A673 (cell line): ENCODE measurements around the gene E2F1. TPM values are rescaled to one million over a fixed set of nuclear protein-coding genes. Genes with fewer than 3 reads are reported as not detected.

Experiments used
- BruUV-seq: library from RNA; stranded (reverse); fragments of 400-500 nt; replicated peaks from 2 replicates; lab custom pipeline; 2021; lab: Mats Ljungman, UMichigan
- CTCF ChIA-PET: fragments of 300-600 bp; sonication (Branson Sonifier 250); formaldehyde crosslinking; loops from one replicate; lab custom pipeline; 2022; ENCODE audit warnings: antibody characterized with exemption; lab: Charles Lee
- POLR2A ChIA-PET: fragments of 300-600 bp; sonication (Branson Sonifier 250); formaldehyde crosslinking; loops from one replicate; lab custom pipeline; 2022; ENCODE audit warnings: antibody characterized with exemption; ENCODE audit not compliant: low non-redundant PET; lab: Charles Lee
- DNase-seq: peaks from one replicate; pipeline ENCODE4 v3.0.0-alpha.2; 2015; ENCODE audit warnings: low spot score
- H3K27ac ChIP-seq: fragments of 200-600 bp; sonication (generic); 2 replicates; pipeline ENCODE4 v1.5.1; 2016; ENCODE audit warnings: mixed run types, low read depth, mild to moderate bottlenecking, mixed read lengths, antibody characterized with exemption, low read length; ENCODE audit not compliant: poor library complexity, severe bottlenecking
- H3K27me3 ChIP-seq: fragments of 200-600 bp; sonication (generic); replicated peaks from 2 replicates; pipeline ENCODE4 v1.6.1; 2017; ENCODE audit warnings: mixed run types, low read depth, mild to moderate bottlenecking, mixed read lengths, antibody characterized with exemption, low read length; ENCODE audit not compliant: insufficient read depth, poor library complexity
- H3K36me3 ChIP-seq: fragments of 200-600 bp; sonication (generic); 2 replicates; pipeline ENCODE4 v1.6.1; 2016; ENCODE audit warnings: mixed run types, mild to moderate bottlenecking, mixed read lengths, antibody characterized with exemption, low read length; ENCODE audit not compliant: insufficient read depth, poor library complexity, severe bottlenecking
- H3K4me1 ChIP-seq: fragments of 200-600 bp; sonication (generic); 2 replicates; pipeline ENCODE4 v1.6.1; 2017; ENCODE audit warnings: mixed run types, mild to moderate bottlenecking, mixed read lengths, antibody characterized with exemption, low read length; ENCODE audit not compliant: insufficient read depth, poor library complexity, severe bottlenecking
- H3K4me3 ChIP-seq: fragments of 200-600 bp; sonication (generic); 2 replicates; pipeline ENCODE4 v1.5.1; 2016; ENCODE audit warnings: low read depth, mixed run types, mild to moderate bottlenecking, mixed read lengths, low read length; ENCODE audit not compliant: poor library complexity, severe bottlenecking
- H3K9me3 ChIP-seq: fragments of 200-600 bp; sonication (generic); 2 replicates; pipeline ENCODE4 v1.6.1; 2016; ENCODE audit warnings: mixed run types, low read depth, mild to moderate bottlenecking, mixed read lengths, antibody characterized with exemption, low read length; ENCODE audit not compliant: poor library complexity, severe bottlenecking
- EZH2 ChIP-seq: fragments of 200-600 bp; sonication (generic); IDR thresholded peaks from 2 replicates; pipeline ENCODE4 v1.6.1; 2017; ENCODE audit warnings: borderline replicate concordance, low read depth, mild to moderate bottlenecking, mixed read lengths, antibody characterized with exemption, low read length; ENCODE audit not compliant: poor library complexity, severe bottlenecking
- intact Hi-C: fragments of 100-400 bp; cut with micrococcal nuclease; formaldehyde crosslinking; loops from one replicate; pipeline ENCODE4 v1.10.0; 2022; ENCODE audit not compliant: unreplicated experiment
- total RNA-seq: library from RNA; stranded (reverse); gene quantifications from 2 replicates; pipeline ENCODE4 v1.2.3, GENCODE V29; 2021
- TF ChIP-seq, protein P1 (sequence below): fragments of 300-800, 200-600 bp; sonication (generic); conservative IDR thresholded peaks from 2 replicates; pipeline ENCODE4 v1.5.1; 2017; ENCODE audit warnings: low read depth, mild to moderate bottlenecking, antibody characterized with exemption, low read length, moderate library complexity, mixed read lengths

Gene E2F1
- total RNA-seq, 1 experiment from 2014 or later = 86.0 TPM

- ChIA-PET POLR2A (no interaction called here), CTCF (interaction anchor here (0.7 kb wide), 1 partner anchor 8 kb away, joined by 6 read pairs; no protein-coding TSS in a partner anchor)
- BruUV-seq = no TSS peak
- no peak for DNase-seq
- no peaks in the 10 kb centered on the region for H3K27me3 ChIP-seq
- no peaks in the 10 kb centered on the region for H3K9me3 ChIP-seq
- no peaks in the 10 kb centered on the region for H3K36me3 ChIP-seq
- intact Hi-C loops = no loop called here
- TF ChIP-seq EZH2 = no peak
- TF ChIP-seq, protein P1, sequence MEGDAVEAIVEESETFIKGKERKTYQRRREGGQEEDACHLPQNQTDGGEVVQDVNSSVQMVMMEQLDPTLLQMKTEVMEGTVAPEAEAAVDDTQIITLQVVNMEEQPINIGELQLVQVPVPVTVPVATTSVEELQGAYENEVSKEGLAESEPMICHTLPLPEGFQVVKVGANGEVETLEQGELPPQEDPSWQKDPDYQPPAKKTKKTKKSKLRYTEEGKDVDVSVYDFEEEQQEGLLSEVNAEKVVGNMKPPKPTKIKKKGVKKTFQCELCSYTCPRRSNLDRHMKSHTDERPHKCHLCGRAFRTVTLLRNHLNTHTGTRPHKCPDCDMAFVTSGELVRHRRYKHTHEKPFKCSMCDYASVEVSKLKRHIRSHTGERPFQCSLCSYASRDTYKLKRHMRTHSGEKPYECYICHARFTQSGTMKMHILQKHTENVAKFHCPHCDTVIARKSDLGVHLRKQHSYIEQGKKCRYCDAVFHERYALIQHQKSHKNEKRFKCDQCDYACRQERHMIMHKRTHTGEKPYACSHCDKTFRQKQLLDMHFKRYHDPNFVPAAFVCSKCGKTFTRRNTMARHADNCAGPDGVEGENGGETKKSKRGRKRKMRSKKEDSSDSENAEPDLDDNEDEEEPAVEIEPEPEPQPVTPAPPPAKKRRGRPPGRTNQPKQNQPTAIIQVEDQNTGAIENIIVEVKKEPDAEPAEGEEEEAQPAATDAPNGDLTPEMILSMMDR = no peak
- no peak overlapping the region for H3K4me3 ChIP-seq
- H3K27ac ChIP-seq = no peak overlapping the region
- peaks cover 4% of the 10 kb centered on the region for H3K4me1 ChIP-seq
Measured at GRCh38 chr20:33721391-33722140, 35.4 kb upstream of the E2F1 start.

DNA sequence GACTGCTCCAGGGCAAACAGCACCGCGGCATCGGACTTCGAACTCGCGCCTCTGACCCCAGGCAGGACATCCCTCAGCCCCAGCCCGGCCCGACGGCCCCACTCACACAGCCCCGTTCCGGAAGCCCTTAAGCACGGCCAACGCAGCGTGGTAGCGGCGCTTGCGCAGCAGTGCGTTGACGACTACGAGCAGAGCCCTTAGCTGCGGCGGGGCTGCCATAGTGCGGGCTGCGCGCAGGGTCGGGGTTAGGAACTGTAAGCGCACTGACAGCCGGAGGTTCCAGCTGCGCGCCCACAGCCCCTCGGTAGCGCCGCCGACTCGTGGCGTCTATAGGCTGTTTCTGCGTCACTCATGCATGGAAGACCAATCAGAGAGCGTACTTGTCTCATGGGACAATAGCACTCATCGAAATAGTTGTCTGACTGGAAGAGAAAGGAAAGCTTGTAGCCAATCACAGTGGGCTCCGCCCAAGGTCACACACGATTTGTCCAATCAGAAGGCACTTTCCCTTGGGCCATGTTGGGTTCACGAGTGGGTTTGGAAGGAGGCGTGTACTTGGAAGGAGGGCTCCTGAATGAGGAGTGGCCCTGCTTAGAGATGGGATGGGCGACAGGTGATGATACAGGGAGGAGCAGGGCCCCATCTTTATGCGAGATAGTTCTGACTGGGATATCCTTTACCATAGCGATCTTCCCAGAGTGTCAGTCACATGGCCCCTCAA lies 34.0 kb upstream of the E2F1 start, which contains the start of gene PXMP4:
PXMP4 (minus strand) TSS at position 322 of the 721 bp plus-strand sequence; CDS start at position 219, 103 bp downstream.
- H3K27ac ChIP-seq = peak within 1 kb of the TSS; percentile 32
- CTCF ChIA-PET = interaction anchor here (0.6 to 0.7 kb wide), 2 partner anchors 35 to 280 kb away, joined by 3 to 4 read pairs; no protein-coding TSS in a partner anchor

More for the DNA sequence above, 34.0 kb upstream of the E2F1 start, which contains the start of gene PXMP4:
- intact Hi-C loops = no loop called here
- no peak for TF ChIP-seq EZH2
- TF ChIP-seq, protein P1 = no peak
- Histone ChIP-seq H3K4me3 (peak within 1 kb of the TSS; percentile 82), H3K27me3 (no peaks in the 10 kb centered on the region), H3K36me3 (no peaks in the 10 kb centered on the region), H3K4me1 (peaks cover 4% of the 10 kb centered on the region), H3K9me3 (no peaks in the 10 kb centered on the region)
- peak; percentile 98 for DNase-seq
- POLR2A ChIA-PET = interaction anchor here (0.7 kb wide), 1 partner anchor 32 kb away, joined by 3 read pairs; no protein-coding TSS in a partner anchor
- BruUV-seq = no TSS peak
